Stomach (tissue), 9 donors: Measurements from ENCODE around the gene JRKL. TPM values are rescaled to one million over a fixed set of nuclear protein-coding genes. Genes with fewer than 3 reads are reported as not detected.
"Not testable (repeated sequence)": the region's sequence is repeated elsewhere in the genome, so short reads cannot be mapped to it uniquely, and the experiment has no call there.

Source experiments
- DNase-seq, 2 donors: peaks; one replicate each; pipeline versions ENCODE4 v3.0.0 to v3.0.0-alpha.2; 2013 to 2019
- H3K27ac ChIP-seq, 5 donors: fragments of 200-600 bp in 4 of 5; sonication (generic) in 4 of 5; one replicate each; pipeline ENCODE4 v1.5.1; 2013 to 2019; ENCODE audit warnings: mild to moderate bottlenecking in 1 of 5, moderate library complexity in 1 of 5
- H3K27me3 ChIP-seq, 3 donors: fragments of 200-600 bp; sonication (generic); one replicate each; pipeline ENCODE4 v1.5.1; 2017 to 2019; ENCODE audit warnings: mixed run types in 1 of 3
- H3K36me3 ChIP-seq, 4 donors: fragments of 200-600 bp; sonication (generic); 1 replicate in 3 of 4; 2 replicates in 1 of 4; pipeline ENCODE4 v1.5.1; 2016 to 2019
- H3K4me1 ChIP-seq, 4 donors: fragments of 200-600 bp; sonication (generic); one replicate each; pipeline ENCODE4 v1.5.1; 2016 to 2019
- H3K4me3 ChIP-seq, 4 donors: fragments of 200-600 bp; sonication (generic) in 3 of 4; one replicate each; pipeline ENCODE4 v1.5.1; 2016 to 2019; ENCODE audit warnings: mild to moderate bottlenecking in 1 of 4
- H3K9me3 ChIP-seq, 4 donors: fragments of 200-600 bp; sonication (generic); one replicate each; pipeline ENCODE4 v1.5.1; 2016 to 2019
- CTCF ChIP-seq, 7 experiments: fragments of 450-650 bp in 4 of 7; fragments of 200-600 bp in 3 of 7; sonication (generic) in 3 of 7; IDR thresholded peaks; one replicate each; pipeline ENCODE4 v1.5.1; 2016 to 2019; ENCODE audit warnings: antibody characterized with exemption in 7 of 7, control low read depth in 2 of 7, mild to moderate bottlenecking in 1 of 7
- EP300 ChIP-seq: sonication (generic); formaldehyde crosslinking; IDR thresholded peaks from one replicate; pipeline ENCODE4 v1.6.1; 2017; ENCODE audit warnings: antibody characterized with exemption
- POLR2A ChIP-seq, 4 donors: fragments of 450-650 bp; IDR thresholded peaks; one replicate each; pipeline ENCODE4 v1.6.1; 2016; ENCODE audit warnings: antibody characterized with exemption in 4 of 4, control low read depth in 2 of 4, mild to moderate bottlenecking in 1 of 4, moderate library complexity in 1 of 4
- POLR2AphosphoS5 ChIP-seq, 3 donors: sonication (generic); formaldehyde crosslinking; IDR thresholded peaks; one replicate each; pipeline ENCODE4 v1.6.1; 2016; ENCODE audit warnings: antibody characterized with exemption in 3 of 3
- WGBS, 5 donors: extraction: QIAGEN DNeasy Blood & Tissue Kit in 3 of 5; methylation state at CpG; one replicate each; pipeline versions ENCODE4 v1.1.5 to v1.1.7; 2013 to 2018; 5-methylcytosine and 5-hydroxymethylcytosine counted together
- intact Hi-C: fragments of 100-400 bp; cut with DNase I; formaldehyde crosslinking; loops from one replicate; pipeline ENCODE4 v1.15.1; 2023; ENCODE audit warnings: low total_unique reads
- polyA plus RNA-seq, 3 donors: library from polyadenylated mRNA; stranded (reverse); fragments of 200-250 nt; gene quantifications; one replicate each; pipeline ENCODE4 v1.2.3, GENCODE V29; 2013
- total RNA-seq, 5 donors: library from RNA; depleted of rRNA; stranded (reverse); fragments of >200 nt; gene quantifications; one replicate each; pipeline versions ENCODE4 v1.1.0 to v1.2.3, GENCODE V29; 2014 to 2016
- donor health status: healthy with polysubstance abuse.
- donor health status: Bipolar disorder and iron deficiency.
- donor health status: healthy.

JRKL gene
- total and polyA plus RNA-seq, 8 donors, result 2.7 to 11.9 (median 4.8) TPM

- no peak for DNase-seq
- H3K27me3 ChIP-seq, result no peaks in the 10 kb centered on the region
- no peaks in the 10 kb centered on the region for H3K36me3 ChIP-seq
- no peaks in the 10 kb centered on the region for H3K9me3 ChIP-seq
- H3K4me1 ChIP-seq, result peaks cover 0 to 17% (median 9%) of the 10 kb centered on the region in 4 donors
- TF ChIP-seq POLR2AphosphoS5 (IDR thresholded peaks at IDR 0.05), result no peak
- no peak for TF ChIP-seq POLR2A (IDR thresholded peaks at IDR 0.05)
- no peak for TF ChIP-seq CTCF (IDR thresholded peaks at IDR 0.05)
- TF ChIP-seq EP300, result no peak
- intact Hi-C loops, result no loop called here
- no peak overlapping the region for H3K4me3 ChIP-seq
- H3K27ac ChIP-seq, result no peak overlapping the region
Observed at GRCh38 chr11:96394773-96395172, 5.0 kb downstream of the JRKL start.

- no peaks in the 10 kb centered on the region for H3K36me3 ChIP-seq
- 69 to 72% (median 72%) methylated on average over 4 of the region's 4 CpGs for WGBS, 5 donors
- H3K9me3 ChIP-seq, result no peaks in the 10 kb centered on the region
- no peak for DNase-seq
- no peak for TF ChIP-seq CTCF (IDR thresholded peaks at IDR 0.05)
- TF ChIP-seq EP300, result no peak
- no peak for TF ChIP-seq POLR2AphosphoS5 (IDR thresholded peaks at IDR 0.05)
- TF ChIP-seq POLR2A (IDR thresholded peaks at IDR 0.05), result no peak
- no peak overlapping the region for H3K27ac ChIP-seq
- intact Hi-C loops, result no loop called here
- H3K4me3 ChIP-seq, result no peak overlapping the region
- H3K4me1 ChIP-seq, result peaks cover 0 to 9% (median 0%) of the 10 kb centered on the region in 4 donors
- H3K27me3 ChIP-seq, result no peaks in the 10 kb centered on the region
Observed at GRCh38 chr11:96396637-96397036, 6.8 kb downstream of the JRKL start.

GRCh38 chr11:96397863-96398262 lies 8.1 kb downstream of the JRKL start:
- H3K4me1 ChIP-seq, result peaks cover 0 to 9% (median 0%) of the 10 kb centered on the region in 4 donors
- no peak overlapping the region for H3K27ac ChIP-seq
- no peak for DNase-seq
- WGBS, 5 donors, result 89 to 95% (median 92%) methylated on average over 3 of the region's 3 CpGs
- H3K27me3 ChIP-seq, result no peaks in the 10 kb centered on the region
- TF ChIP-seq CTCF (IDR thresholded peaks at IDR 0.05), result no peak
- no peak for TF ChIP-seq EP300
- TF ChIP-seq POLR2A (IDR thresholded peaks at IDR 0.05), result no peak
- no peak for TF ChIP-seq POLR2AphosphoS5 (IDR thresholded peaks at IDR 0.05)
- intact Hi-C loops, result no loop called here
- peaks cover 0 to 2% (median 0%) of the 10 kb centered on the region in 4 donors for H3K9me3 ChIP-seq
- no peaks in the 10 kb centered on the region for H3K36me3 ChIP-seq
- no peak overlapping the region for H3K4me3 ChIP-seq

GRCh38 chr11:96400697-96401096 lies 10.9 kb downstream of the JRKL start:
- intact Hi-C loops, result no loop called here
- WGBS, 5 donors, result 81 to 94% (median 85%) methylated on average over 1 of the region's 1 CpG
- H3K4me1 ChIP-seq, result no peaks in the 10 kb centered on the region

GRCh38 chr11:96411412-96411811 lies 21.6 kb downstream of the JRKL start:
- H3K27me3 ChIP-seq, DNase-seq, intact Hi-C loops, H3K4me1 ChIP-seq, H3K36me3 ChIP-seq, H3K27ac ChIP-seq, H3K9me3 ChIP-seq: not testable (repeated sequence)
- peak overlapping the region; percentile 16 to 38 (median 25) for H3K4me3 ChIP-seq
- WGBS, 5 donors, result 44 to 69% (median 62%) methylated on average over 10 to 18 of the region's 18 CpGs

More at GRCh38 chr11:96400697-96401096, 10.9 kb downstream of the JRKL start:
- Histone ChIP-seq H3K9me3 (peaks cover 0 to 3% (median 0%) of the 10 kb centered on the region in 4 donors), H3K4me3 (no peak overlapping the region), H3K27ac (no peak overlapping the region), H3K36me3 (no peaks in the 10 kb centered on the region), H3K27me3 (no peaks in the 10 kb centered on the region)
- DNase-seq, result no peak
- TF ChIP-seq CTCF (IDR thresholded peaks at IDR 0.05), result no peak
- no peak for TF ChIP-seq POLR2A (IDR thresholded peaks at IDR 0.05)
- no peak for TF ChIP-seq EP300
- TF ChIP-seq POLR2AphosphoS5 (IDR thresholded peaks at IDR 0.05), result no peak
